Hepatocyte (in vitro differentiated cells): ENCODE results near the gene NAPSA. TPM values are rescaled to one million over a fixed set of nuclear protein-coding genes. Genes with fewer than 3 reads are reported as not detected.
"Not testable (repeated sequence)": the region's sequence is repeated elsewhere in the genome, so short reads cannot be mapped to it uniquely, and the experiment has no call there.

Experiments used
- DNase-seq: peaks from one replicate; pipeline ENCODE4 v3.0.0-alpha.2; 2016; ENCODE audit warnings: low spot score
- H2AFZ ChIP-seq: fragments of 200-600 bp; sonication (generic); 2 replicates; pipeline ENCODE4 v1.6.0; 2016; ENCODE audit warnings: antibody characterized with exemption, mild to moderate bottlenecking
- H3K27ac ChIP-seq: fragments of 200-600 bp; sonication (generic); 2 replicates; pipeline ENCODE4 v1.5.1; 2016; ENCODE audit warnings: mild to moderate bottlenecking
- H3K27me3 ChIP-seq: fragments of 200-600 bp; sonication (generic); 2 replicates; pipeline ENCODE4 v1.6.1; 2016
- H3K36me3 ChIP-seq: fragments of 200-600 bp; sonication (generic); replicated peaks from 2 replicates; pipeline ENCODE4 v1.5.1; 2016; ENCODE audit warnings: low read depth; ENCODE audit not compliant: insufficient read depth
- H3K4me1 ChIP-seq: fragments of 200-600 bp; sonication (generic); 2 replicates; pipeline ENCODE4 v1.5.1; 2016; ENCODE audit warnings: mild to moderate bottlenecking, moderate library complexity; ENCODE audit not compliant: insufficient read depth
- H3K4me2 ChIP-seq: fragments of 200-600 bp; sonication (generic); 2 replicates; pipeline ENCODE4 v1.6.0; 2016
- H3K4me3 ChIP-seq: fragments of 200-600 bp; sonication (generic); 2 replicates; pipeline ENCODE4 v1.5.1; 2016; ENCODE audit warnings: mild to moderate bottlenecking
- H3K79me2 ChIP-seq: fragments of 200-600 bp; sonication (generic); 2 replicates; pipeline ENCODE4 v1.6.0; 2017; ENCODE audit warnings: mild to moderate bottlenecking
- H3K9me2 ChIP-seq: fragments of 200-600 bp; sonication (generic); replicated peaks from 2 replicates; pipeline ENCODE4 v1.6.0; 2017; ENCODE audit warnings: mild to moderate bottlenecking; ENCODE audit not compliant: insufficient read depth
- H3K9me3 ChIP-seq: fragments of 200-600 bp; sonication (generic); 2 replicates; pipeline ENCODE4 v1.5.1; 2016; ENCODE audit warnings: low read depth, mild to moderate bottlenecking
- H4K20me1 ChIP-seq: fragments of 200-600 bp; sonication (generic); 2 replicates; pipeline ENCODE4 v1.6.0; 2016; ENCODE audit warnings: mild to moderate bottlenecking; ENCODE audit not compliant: insufficient read depth, poor library complexity, severe bottlenecking
- CTCF ChIP-seq: fragments of 200-600 bp; sonication (generic); IDR thresholded peaks from 2 replicates; pipeline ENCODE4 v1.5.1; 2016; ENCODE audit warnings: antibody characterized with exemption, mild to moderate bottlenecking; ENCODE audit not compliant: poor library complexity
- EZH2 ChIP-seq: fragments of 200-600 bp; sonication (generic); IDR thresholded peaks from 2 replicates; pipeline ENCODE4 v1.6.1; 2016; ENCODE audit warnings: antibody characterized with exemption, mild to moderate bottlenecking, borderline replicate concordance
- EZH2phosphoT487 ChIP-seq: fragments of 200-600 bp; sonication (generic); IDR thresholded peaks from one replicate; pipeline ENCODE4 v1.6.1; 2018; ENCODE audit warnings: antibody characterized with exemption, mild to moderate bottlenecking, low read depth, moderate library complexity; ENCODE audit not compliant: unreplicated experiment, severe bottlenecking
- WGBS: methylation state at CpG from one replicate; pipeline ENCODE4 v1.1.6; 2016; ENCODE audit warnings: low lambda C conversion rate; ENCODE audit errors: missing lambda C conversion rate; 5-methylcytosine and 5-hydroxymethylcytosine counted together
- polyA plus RNA-seq: library from polyadenylated mRNA; unstranded; fragments of >200 nt; fragmentation: Nextera tagmentation; extraction: Ambion mirVana; gene quantifications from 2 replicates; pipeline ENCODE4 v1.2.1, GENCODE V29; 2016
- total RNA-seq: library from RNA; depleted of rRNA; stranded (reverse); fragments of >200 nt; gene quantifications from 2 replicates; pipeline ENCODE4 v1.2.3, GENCODE V29; 2014

The NAPSA gene
- total and polyA plus RNA-seq, 2 experiments from 2014 or later = 2.7 to 7.3 TPM

GRCh38 chr19:50358483-50359327 is 6.7 kb downstream of the NAPSA start:
- Histone ChIP-seq H3K4me1 (no peaks in the 10 kb centered on the region), H3K79me2 (no peaks in the 10 kb centered on the region), H3K4me3 (no peak overlapping the region), H3K27ac (no peak overlapping the region), H2AFZ (no peak overlapping the region), H4K20me1 (no peaks in the 10 kb centered on the region), H3K27me3 (no peaks in the 10 kb centered on the region), H3K9me2 (no peaks in the 10 kb centered on the region), H3K4me2 (no peak overlapping the region), H3K36me3 (no peaks in the 10 kb centered on the region), H3K9me3 (no peaks in the 10 kb centered on the region)
- TF ChIP-seq EZH2 (no peak), CTCF (no peak), EZH2phosphoT487 (no peak)
- DNase-seq = no peak
- WGBS = 96% methylated on average over 44 of the region's 54 CpGs

DNA sequence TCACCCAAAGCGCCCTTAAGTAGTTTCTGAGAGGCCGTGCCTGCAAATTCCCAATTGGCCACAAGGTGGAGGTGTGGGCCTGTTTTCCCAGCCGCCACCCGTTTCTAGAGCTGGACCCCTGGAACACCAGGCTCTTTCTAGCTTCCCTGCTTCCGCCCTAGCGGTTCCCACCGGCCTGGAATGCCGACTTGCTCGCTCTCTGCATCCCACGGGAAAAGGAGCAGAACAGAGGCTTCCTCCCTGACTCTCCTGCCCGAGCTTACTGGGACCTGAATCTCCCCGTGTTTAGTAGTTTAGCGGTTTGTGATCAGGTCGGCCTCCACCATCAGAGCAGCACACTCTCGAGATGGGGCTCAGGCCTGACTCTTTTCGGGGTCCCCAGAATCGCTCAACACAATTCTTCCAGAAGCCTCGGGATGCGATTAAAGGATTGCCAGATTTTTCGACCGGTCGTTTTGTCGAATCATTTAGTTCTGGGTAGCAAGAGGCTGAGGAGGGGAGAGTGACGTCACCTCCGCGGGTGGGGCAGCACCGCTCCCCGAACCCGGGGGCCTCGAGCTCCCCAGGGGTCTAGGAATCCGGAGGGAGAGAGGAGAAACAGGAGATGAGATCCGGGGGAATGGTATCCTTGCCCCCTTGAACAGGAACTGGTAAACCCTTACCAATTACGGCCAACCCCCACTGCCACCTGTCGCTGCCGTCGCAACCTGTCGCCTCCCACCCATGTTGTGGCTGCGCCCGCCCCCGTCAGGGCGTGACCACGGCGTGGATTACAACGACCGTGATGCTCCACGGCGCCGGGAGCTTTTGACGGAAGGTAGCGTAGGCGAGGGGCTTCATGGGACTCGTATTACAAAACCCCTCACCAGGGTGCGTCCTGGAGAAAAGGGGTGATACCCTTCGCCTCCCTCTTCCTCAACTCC is 8.0 kb downstream of the NAPSA start:
- H3K4me1 ChIP-seq = no peaks in the 10 kb centered on the region
- no peaks in the 10 kb centered on the region for H3K9me2 ChIP-seq
- H3K27me3 ChIP-seq = no peaks in the 10 kb centered on the region
- no peak overlapping the region for H3K27ac ChIP-seq
- no peak overlapping the region for H2AFZ ChIP-seq
- H3K36me3 ChIP-seq = no peaks in the 10 kb centered on the region
- no peak overlapping the region for H3K4me3 ChIP-seq
- H3K4me2 ChIP-seq = peak overlapping the region; percentile 64
- no peaks in the 10 kb centered on the region for H4K20me1 ChIP-seq
- TF ChIP-seq EZH2 = no peak
- TF ChIP-seq CTCF = peak; percentile 78
- no peaks in the 10 kb centered on the region for H3K9me3 ChIP-seq
- 74% methylated on average over 53 of the region's 54 CpGs for WGBS
- no peaks in the 10 kb centered on the region for H3K79me2 ChIP-seq
- DNase-seq = peak; percentile 62

GRCh38 chr19:50356691-50357177 is 8.7 kb downstream of the NAPSA start:
- H3K27me3 ChIP-seq = no peaks in the 10 kb centered on the region
- no peaks in the 10 kb centered on the region for H4K20me1 ChIP-seq
- H3K9me3 ChIP-seq = no peaks in the 10 kb centered on the region
- H3K4me3 ChIP-seq = no peak overlapping the region
- no peak overlapping the region for H2AFZ ChIP-seq
- no peaks in the 10 kb centered on the region for H3K79me2 ChIP-seq
- H3K9me2 ChIP-seq = no peaks in the 10 kb centered on the region
- H3K4me1 ChIP-seq = no peaks in the 10 kb centered on the region
- H3K36me3 ChIP-seq = no peaks in the 10 kb centered on the region
- no peak overlapping the region for H3K27ac ChIP-seq
- 49% methylated on average over 13 of the region's 13 CpGs for WGBS
- TF ChIP-seq CTCF (no peak), EZH2phosphoT487 (no peak), EZH2 (no peak)
- H3K4me2 ChIP-seq = no peak overlapping the region
- DNase-seq = no peak

DNA sequence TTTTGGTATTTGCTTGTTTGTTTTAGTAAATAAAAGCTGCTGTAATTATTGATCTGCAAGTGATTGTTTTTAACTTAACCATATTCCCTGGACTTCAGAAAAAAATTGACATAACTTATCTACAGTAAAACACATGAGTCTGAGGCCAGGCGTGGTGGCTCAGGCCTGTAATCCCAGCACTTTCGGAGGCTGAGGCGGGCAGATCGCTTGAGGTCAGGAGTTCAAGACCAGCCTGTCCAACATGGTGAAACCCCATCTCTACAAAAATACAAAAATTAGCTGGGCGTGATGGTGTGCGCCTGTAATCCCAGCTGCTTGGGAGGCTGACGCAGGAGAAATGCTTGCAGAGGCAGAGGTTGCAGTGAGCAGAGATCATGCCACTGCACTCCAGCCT is 12.0 kb downstream of the NAPSA start:
- H2AFZ ChIP-seq, H3K27me3 ChIP-seq, H3K9me2 ChIP-seq, H3K79me2 ChIP-seq, H3K4me1 ChIP-seq, H4K20me1 ChIP-seq, H3K9me3 ChIP-seq, H3K27ac ChIP-seq, H3K4me2 ChIP-seq, H3K4me3 ChIP-seq, H3K36me3 ChIP-seq, DNase-seq: not testable (repeated sequence)
- WGBS = 92% methylated on average over 7 of the region's 7 CpGs
